Stomach smooth muscle (tissue), 2 donors: ENCODE data around the gene MAP1LC3B2.

Experiments
- H3K27ac ChIP-seq: one replicate; pipeline ENCODE4 v1.7.0; 2013; ENCODE audit warnings: mild to moderate bottlenecking, low read length, inconsistent platforms
- H3K27me3 ChIP-seq, 2 donors: one replicate each; pipeline ENCODE4 v1.7.0; 2013; ENCODE audit warnings: low read length in 2 of 2; ENCODE audit not compliant: insufficient read depth in 2 of 2, control insufficient read depth in 1 of 2
- H3K36me3 ChIP-seq, 2 donors: one replicate each; pipeline ENCODE4 v1.7.0; 2013; ENCODE audit warnings: low read length in 2 of 2; ENCODE audit not compliant: control insufficient read depth in 2 of 2, insufficient read depth in 2 of 2
- H3K4me1 ChIP-seq: one replicate; pipeline ENCODE4 v1.7.0; 2013; ENCODE audit warnings: low read length; ENCODE audit not compliant: control insufficient read depth, insufficient read depth
- H3K4me3 ChIP-seq, 2 donors: one replicate each; pipeline ENCODE4 v1.7.0; 2013; ENCODE audit warnings: low read length in 2 of 2
- H3K9ac ChIP-seq, 2 donors: one replicate each; pipeline ENCODE4 v1.7.0; 2013; ENCODE audit warnings: low read length in 2 of 2, mild to moderate bottlenecking in 1 of 2
- H3K9me3 ChIP-seq, 2 donors: one replicate each; pipeline ENCODE4 v1.7.0; 2013; ENCODE audit warnings: low read length in 2 of 2; ENCODE audit not compliant: control insufficient read depth in 2 of 2
- donor health status: healthy.
- donor health status: Pancreatic carcinoma.

Gene MAP1LC3B2

DNA sequence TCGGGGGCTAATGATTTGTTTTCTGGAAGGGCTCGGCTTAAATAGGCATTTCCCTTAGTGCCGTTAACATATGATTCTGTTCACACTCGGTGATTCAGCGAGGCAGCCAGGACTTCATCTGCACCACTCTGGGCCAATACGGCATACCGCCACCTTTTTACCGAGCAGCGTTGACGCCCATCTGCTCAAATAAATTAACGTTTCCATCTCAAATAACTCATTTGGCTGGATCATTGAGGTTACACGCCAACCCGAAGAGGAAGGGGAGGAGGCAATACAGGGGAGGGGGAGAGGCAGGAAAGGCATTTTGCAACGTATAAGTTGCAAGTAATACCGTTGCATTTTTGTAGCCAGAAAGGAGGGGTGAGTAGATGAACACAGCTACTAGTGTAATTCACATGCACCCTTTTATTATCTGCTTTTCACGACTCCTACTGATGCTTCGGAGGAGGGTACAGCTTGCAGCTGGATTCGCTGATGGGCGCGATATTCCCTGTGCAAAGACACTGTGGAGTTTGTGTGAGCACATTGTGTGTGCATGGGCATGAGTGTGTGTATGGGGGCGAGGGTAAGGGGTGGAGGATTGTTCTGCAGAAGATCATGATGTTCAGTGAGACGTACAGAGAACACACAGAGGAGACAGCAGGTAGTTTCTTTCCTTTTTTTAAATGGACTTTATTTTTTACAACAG is 45.9 kb downstream of the MAP1LC3B2 start:
- Histone ChIP-seq H3K27ac (no peak overlapping the region), H3K36me3 (no peaks in the 10 kb centered on the region), H3K4me3 (no peak overlapping the region), H3K4me1 (peaks cover 8% of the 10 kb centered on the region), H3K27me3 (peaks cover 0 to 3% of the 10 kb centered on the region in 2 donors), H3K9me3 (no peaks in the 10 kb centered on the region), H3K9ac (no peak overlapping the region)

DNA sequence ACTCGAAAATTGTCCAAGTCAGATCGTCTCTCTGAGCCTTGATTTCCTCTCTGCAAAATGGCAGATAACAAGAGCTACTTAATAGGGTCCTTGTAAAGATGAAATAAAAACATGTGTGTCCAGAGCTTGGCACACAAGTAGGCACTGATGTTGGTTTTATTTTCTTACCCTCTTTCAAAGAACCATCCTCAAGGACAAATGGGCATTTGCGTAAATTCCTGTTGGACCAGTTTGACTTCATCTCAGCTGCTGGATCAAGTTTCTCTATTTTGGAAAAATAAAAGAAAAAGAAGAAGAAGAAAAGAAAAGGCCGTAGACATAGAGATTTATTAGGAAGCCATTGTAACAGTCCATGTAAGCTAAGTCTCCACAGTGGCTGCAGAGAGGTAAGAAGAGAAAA is 47.2 kb downstream of the MAP1LC3B2 start:
- Histone ChIP-seq H3K4me3 (no peak overlapping the region), H3K27me3 (peaks cover 0 to 3% of the 10 kb centered on the region in 2 donors), H3K9ac (no peak overlapping the region), H3K9me3 (no peaks in the 10 kb centered on the region), H3K36me3 (no peaks in the 10 kb centered on the region), H3K4me1 (peaks cover 7% of the 10 kb centered on the region), H3K27ac (no peak overlapping the region)

DNA sequence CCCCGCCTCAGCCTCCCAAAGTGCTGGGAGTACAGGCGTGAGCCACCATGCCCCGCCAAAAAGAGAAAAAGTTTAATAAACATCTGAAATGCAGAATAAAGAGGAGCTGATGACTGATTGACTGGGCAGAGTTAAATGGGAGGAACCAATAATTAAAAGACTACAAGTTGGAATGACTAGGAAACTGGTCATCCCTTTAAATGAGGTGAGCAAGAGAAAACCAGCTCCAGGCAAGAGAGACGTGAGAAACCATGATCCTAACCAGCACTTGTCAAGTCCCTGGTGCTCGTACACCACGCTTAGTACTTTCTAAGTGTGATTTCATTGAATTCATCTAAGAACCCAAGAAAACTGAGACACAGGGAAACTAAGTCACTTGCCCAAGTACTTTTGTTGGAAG is 47.9 kb downstream of the MAP1LC3B2 start:
- H3K4me1 ChIP-seq = peaks cover 7% of the 10 kb centered on the region
- H3K4me3 ChIP-seq = no peak overlapping the region
- no peaks in the 10 kb centered on the region for H3K36me3 ChIP-seq
- peaks cover 0 to 3% of the 10 kb centered on the region in 2 donors for H3K27me3 ChIP-seq
- H3K9ac ChIP-seq = no peak overlapping the region
- no peak overlapping the region for H3K27ac ChIP-seq
- no peaks in the 10 kb centered on the region for H3K9me3 ChIP-seq

DNA sequence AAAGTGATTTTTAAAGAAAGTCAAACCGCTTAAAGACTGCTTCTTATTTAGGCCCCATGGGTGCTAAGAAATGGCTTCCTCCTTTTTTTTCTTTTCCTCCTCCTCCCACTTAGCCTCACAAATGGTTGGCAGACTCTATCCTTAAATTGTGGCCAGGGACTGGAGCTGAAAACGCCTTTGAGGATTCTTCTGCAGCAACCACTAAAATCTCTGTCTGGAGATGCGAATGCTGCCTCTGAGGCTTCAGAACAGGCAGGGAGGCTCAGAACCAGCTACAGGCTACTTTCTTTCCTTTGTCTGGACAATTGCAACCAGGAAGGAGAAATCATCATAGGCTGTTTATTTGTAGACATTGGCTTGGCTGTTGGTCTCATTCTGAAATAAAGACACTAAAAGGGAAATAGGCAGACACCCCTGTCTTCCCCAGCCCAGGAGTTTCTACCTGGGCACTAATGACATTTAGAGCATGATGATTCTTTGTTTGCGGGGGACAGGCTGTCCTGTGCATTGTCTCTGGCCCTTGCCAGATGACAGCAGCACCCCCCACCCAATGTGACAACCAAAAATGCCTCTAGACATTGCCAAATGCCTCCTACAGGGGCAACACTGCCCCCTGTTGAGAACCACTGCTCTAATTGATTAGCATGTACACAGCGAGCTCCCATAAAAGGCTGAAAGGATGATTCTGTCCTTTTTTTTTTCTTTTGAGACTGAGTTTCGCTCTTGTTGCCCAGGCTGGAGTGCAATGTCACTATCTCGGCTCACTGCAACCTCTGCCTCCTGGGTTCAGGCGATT is 50.3 kb downstream of the MAP1LC3B2 start:
- Histone ChIP-seq H3K27ac (no peak overlapping the region), H3K4me1 (peaks cover 7% of the 10 kb centered on the region), H3K36me3 (no peaks in the 10 kb centered on the region), H3K9ac (no peak overlapping the region), H3K27me3 (peaks cover 0 to 3% of the 10 kb centered on the region in 2 donors), H3K4me3 (no peak overlapping the region), H3K9me3 (no peaks in the 10 kb centered on the region)

DNA sequence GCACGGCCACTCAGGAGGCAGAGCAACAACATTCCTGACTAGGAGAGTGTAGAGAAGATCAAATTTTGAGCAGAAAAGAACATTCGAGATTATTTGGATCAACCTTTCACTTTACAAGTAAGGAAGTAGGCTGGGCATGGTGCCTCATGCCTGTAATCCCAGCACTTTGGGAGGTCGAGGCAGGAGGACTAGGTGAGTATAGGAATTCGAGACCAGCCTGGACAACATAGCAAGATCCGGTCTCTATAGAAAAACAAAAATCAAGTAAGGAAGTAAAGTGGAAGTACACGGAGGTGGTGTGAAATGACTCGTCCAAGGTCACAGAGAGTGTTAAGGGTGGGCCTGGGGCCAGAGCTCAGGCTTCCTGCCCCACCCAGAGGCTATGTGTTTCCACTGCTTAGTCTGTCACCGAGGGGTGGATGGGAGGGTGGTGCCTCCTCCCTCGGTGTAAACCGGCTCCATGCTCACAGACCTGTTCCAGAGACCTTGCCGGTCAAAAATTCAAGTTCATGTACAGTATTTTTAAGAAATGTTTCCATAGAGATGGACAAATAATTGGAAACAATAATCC is 51.9 kb downstream of the MAP1LC3B2 start:
- peaks cover 7% of the 10 kb centered on the region for H3K4me1 ChIP-seq
- H3K36me3 ChIP-seq = no peaks in the 10 kb centered on the region
- H3K27me3 ChIP-seq = no peaks in the 10 kb centered on the region
- no peak overlapping the region for H3K9ac ChIP-seq
- H3K27ac ChIP-seq = no peak overlapping the region
- H3K4me3 ChIP-seq = no peak overlapping the region
- no peaks in the 10 kb centered on the region for H3K9me3 ChIP-seq

DNA sequence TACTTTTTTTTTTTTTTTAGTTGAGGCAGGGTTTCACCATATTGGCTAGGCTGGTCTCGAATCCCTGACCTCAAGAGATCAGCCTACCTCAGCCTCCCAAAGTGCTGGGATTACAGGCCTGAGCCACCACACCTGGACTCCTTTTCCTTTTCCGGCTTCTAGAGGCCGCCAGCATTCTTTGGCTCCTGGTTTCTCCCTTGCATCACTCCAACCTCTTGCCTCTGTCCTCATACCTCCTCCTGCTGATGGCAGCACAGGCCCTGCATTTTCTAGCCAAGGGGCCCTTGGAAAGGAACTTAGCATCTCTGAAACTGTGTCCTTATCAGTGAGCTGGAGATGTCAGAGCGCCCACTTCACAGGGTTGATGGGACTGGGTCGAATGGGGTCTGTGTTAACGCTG is 53.3 kb downstream of the MAP1LC3B2 start:
- Histone ChIP-seq H3K27me3 (no peaks in the 10 kb centered on the region), H3K4me1 (peaks cover 7% of the 10 kb centered on the region), H3K27ac (no peak overlapping the region), H3K9ac (no peak overlapping the region), H3K9me3 (no peaks in the 10 kb centered on the region), H3K4me3 (no peak overlapping the region), H3K36me3 (no peaks in the 10 kb centered on the region)

DNA sequence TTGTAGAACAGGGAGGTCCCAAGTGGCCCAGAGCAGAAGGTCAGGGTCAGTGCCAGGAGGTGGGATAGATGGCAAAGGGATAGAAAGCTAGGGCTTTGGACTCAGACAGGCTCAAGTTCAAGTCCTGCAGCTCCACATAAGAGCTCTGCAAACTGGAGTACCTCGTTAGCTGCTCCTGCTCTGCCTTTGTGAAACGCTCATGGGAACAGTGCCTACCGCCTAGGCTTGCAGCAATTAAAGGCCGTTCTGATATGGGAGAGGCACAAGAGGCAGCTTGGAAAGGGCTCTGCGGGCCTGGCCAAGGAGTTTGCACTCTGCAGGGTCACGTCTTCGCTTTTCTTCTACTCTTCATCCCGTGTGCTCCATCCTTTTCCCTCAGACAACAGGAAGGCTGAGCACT is 54.1 kb downstream of the MAP1LC3B2 start:
- H3K9me3 ChIP-seq = no peaks in the 10 kb centered on the region
- H3K4me3 ChIP-seq = no peak overlapping the region
- H3K27me3 ChIP-seq = no peaks in the 10 kb centered on the region
- H3K4me1 ChIP-seq = peaks cover 7% of the 10 kb centered on the region
- H3K9ac ChIP-seq = no peak overlapping the region
- no peak overlapping the region for H3K27ac ChIP-seq
- H3K36me3 ChIP-seq = no peaks in the 10 kb centered on the region

DNA sequence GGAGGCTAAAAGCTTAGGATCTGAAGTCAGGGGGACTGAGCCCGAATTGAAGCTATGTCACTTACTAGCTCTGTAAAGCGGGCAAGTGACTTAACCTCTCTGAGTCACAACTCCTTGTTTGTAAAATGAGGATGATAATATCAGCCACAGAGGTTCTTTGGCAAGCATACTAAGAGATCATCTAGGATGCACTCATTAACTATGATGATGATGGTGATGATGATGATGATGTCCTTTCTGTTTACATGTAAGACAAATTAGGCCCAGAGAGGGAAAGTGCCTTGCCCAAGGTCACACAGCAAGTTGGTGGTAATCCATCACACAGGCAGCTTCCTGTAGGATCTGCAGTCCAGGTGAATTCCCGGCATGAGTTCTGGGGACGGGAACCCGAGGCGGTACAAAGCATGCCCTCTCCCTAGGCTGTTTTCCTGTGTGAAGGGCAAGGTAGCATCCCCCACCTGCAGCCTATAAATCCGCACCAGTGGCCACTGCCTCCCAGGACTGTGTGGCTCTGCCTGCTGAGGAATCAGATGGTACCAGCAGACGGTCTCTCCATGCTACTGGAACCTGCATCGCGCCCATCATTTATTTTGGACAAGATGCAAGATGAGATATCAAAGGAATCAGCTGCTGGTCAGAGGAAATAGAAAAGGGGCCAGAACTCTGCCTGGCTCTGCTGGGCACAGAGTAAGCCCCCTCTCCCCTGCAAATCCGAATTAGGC is 55.2 kb downstream of the MAP1LC3B2 start:
- no peak overlapping the region for H3K9ac ChIP-seq
- H3K27ac ChIP-seq = no peak overlapping the region
- peaks cover 0 to 4% of the 10 kb centered on the region in 2 donors for H3K9me3 ChIP-seq
- no peaks in the 10 kb centered on the region for H3K27me3 ChIP-seq
- H3K4me3 ChIP-seq = no peak overlapping the region
- peaks cover 4% of the 10 kb centered on the region for H3K4me1 ChIP-seq
- no peaks in the 10 kb centered on the region for H3K36me3 ChIP-seq

DNA sequence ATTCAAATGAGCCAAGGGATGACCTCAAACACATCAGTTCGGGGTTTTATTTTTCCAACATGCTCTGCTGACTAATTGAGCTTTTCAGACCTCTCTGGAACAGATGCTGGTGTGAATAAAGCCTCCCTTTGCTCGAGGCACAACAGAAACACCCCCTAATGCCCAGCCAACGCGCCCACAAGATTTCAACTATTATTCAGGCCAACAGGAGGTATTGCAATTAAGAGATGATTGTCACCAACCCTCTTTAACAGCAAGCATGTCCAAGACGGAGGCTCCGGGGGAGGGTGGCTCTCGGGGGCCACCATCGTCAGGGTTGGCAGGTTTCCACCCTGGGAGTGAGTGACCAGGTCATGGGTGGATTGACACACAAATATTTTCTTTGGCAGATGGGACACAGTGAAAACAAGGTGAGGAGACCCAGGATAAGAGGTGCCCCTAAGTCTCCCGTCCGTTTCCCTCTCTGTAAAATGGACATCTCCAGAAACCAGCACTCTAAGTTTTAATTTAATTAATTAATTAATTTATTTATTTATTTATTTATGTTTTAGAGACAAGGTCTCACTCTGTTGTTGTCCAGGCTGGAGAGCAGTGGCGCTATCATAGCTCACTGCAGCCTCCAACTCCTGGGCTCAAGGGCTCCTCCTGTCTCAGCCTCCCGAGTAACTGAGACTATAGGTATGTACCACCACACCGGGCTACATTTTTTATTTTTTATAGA is 56.1 kb downstream of the MAP1LC3B2 start:
- Histone ChIP-seq H3K4me3 (no peak overlapping the region), H3K9me3 (peaks cover 0 to 4% of the 10 kb centered on the region in 2 donors)

More for the DNA sequence above, 56.1 kb downstream of the MAP1LC3B2 start:
- Histone ChIP-seq H3K27me3 (no peaks in the 10 kb centered on the region), H3K36me3 (no peaks in the 10 kb centered on the region), H3K4me1 (no peaks in the 10 kb centered on the region), H3K27ac (no peak overlapping the region), H3K9ac (no peak overlapping the region)
